ENCODE results near the gene TIMM10. TPM values are rescaled to one million over a fixed set of nuclear protein-coding genes. Genes with fewer than 3 reads are reported as not detected.

Gene TIMM10
- polyA plus RNA-seq, 1 experiment = 76.6 TPM

- H3K27ac ChIP-seq (ENCODE audit: low read depth, low read length) = peak within 1 kb of the TSS; percentile 75
- ChIA-PET CTCF (interaction anchor here (0.6 to 7.5 kb wide), 31 partner anchors 9 to 956 kb away, joined by 3 to 227 read pairs (median 4); partner anchors contain the start of genes CLP1 and SERPING1), POLR2A (interaction anchor here (0.6 to 2.1 kb wide), 5 partner anchors 72 to 80 kb away, joined by 3 to 11 read pairs (median 5); no protein-coding TSS in a partner anchor)
- no peak for DNase-seq (ENCODE audit: low read depth, low spot score)
- no peak for TF ChIP-seq CTCF (IDR thresholded peaks at IDR 0.05; ENCODE audit: low read depth, low read length)
- peak within 1 kb of the TSS; percentile 96 for H3K4me3 ChIP-seq (ENCODE audit: low read depth, low read length)
- no peaks in the 10 kb centered on the region for H3K27me3 ChIP-seq (ENCODE audit: control insufficient read depth, insufficient read depth, low read length)
- H3K9me3 ChIP-seq (ENCODE audit: control insufficient read depth, insufficient read depth, low read length) = no peaks in the 10 kb centered on the region; the same call in 1 of the 2 replicates
These were observed 37.2 kb upstream of the TIMM10 start, which contains the start of gene UBE2L6 for GRCh38 chr11:57567515-57568329. Gene UBE2L6, minus strand, starts transcription at chr11:57567672. Its CDS starts 61 bp downstream, at chr11:57567611.

- Histone ChIP-seq H3K4me3 (ENCODE audit: low read depth, low read length) (peak overlapping the region; percentile 96), H3K27ac (ENCODE audit: low read depth, low read length) (peak overlapping the region; percentile 65), H3K9me3 (ENCODE audit: control insufficient read depth, insufficient read depth, low read length) (no peaks in the 10 kb centered on the region; the same call in 1 of the 2 replicates), H3K27me3 (ENCODE audit: control insufficient read depth, insufficient read depth, low read length) (no peaks in the 10 kb centered on the region)
- ChIA-PET POLR2A (interaction anchor here (1.2 to 2.1 kb wide), 2 partner anchors 72 to 77 kb away, joined by 4 to 11 read pairs; no protein-coding TSS in a partner anchor), CTCF (interaction anchor here (0.7 to 7.5 kb wide), 18 partner anchors 9 to 957 kb away, joined by 3 to 227 read pairs (median 4); partner anchors contain the start of gene SERPING1)
- TF ChIP-seq CTCF (IDR thresholded peaks at IDR 0.05; ENCODE audit: low read depth, low read length) = no peak
- no peak for DNase-seq (ENCODE audit: low read depth, low spot score)
These were observed 36.5 kb upstream of the TIMM10 start for GRCh38 chr11:57566905-57567514.

- POLR2A ChIA-PET = interaction anchor here (1.2 kb wide), 1 partner anchor 78 kb away, joined by 4 read pairs; no protein-coding TSS in a partner anchor
- no peak for TF ChIP-seq CTCF (IDR thresholded peaks at IDR 0.05; ENCODE audit: low read depth, low read length)
These were observed 35.7 kb upstream of the TIMM10 start for GRCh38 chr11:57566005-57566904.

GRCh38 chr11:57562596-57562995 is 32.0 kb upstream of the TIMM10 start:
- POLR2A ChIA-PET = no interaction called here
- TF ChIP-seq CTCF (IDR thresholded peaks at IDR 0.05; ENCODE audit: low read depth, low read length) = no peak
- DNase-seq (ENCODE audit: low read depth, low spot score) = no peak
- Histone ChIP-seq H3K9me3 (ENCODE audit: control insufficient read depth, insufficient read depth, low read length) (no peaks in the 10 kb centered on the region), H3K27ac (ENCODE audit: low read depth, low read length) (no peak overlapping the region), H3K27me3 (ENCODE audit: control insufficient read depth, insufficient read depth, low read length) (no peaks in the 10 kb centered on the region), H3K4me3 (ENCODE audit: low read depth, low read length) (no peak overlapping the region)
- CTCF ChIA-PET = interaction anchor here (1.0 to 1.8 kb wide), 2 partner anchors 70 to 82 kb away, joined by 3 to 6 read pairs; no protein-coding TSS in a partner anchor

More at GRCh38 chr11:57566005-57566904, 35.7 kb upstream of the TIMM10 start:
- DNase-seq (ENCODE audit: low read depth, low spot score) = no peak
- no peaks in the 10 kb centered on the region; the same call in 1 of the 2 replicates for H3K9me3 ChIP-seq (ENCODE audit: control insufficient read depth, insufficient read depth, low read length)
- CTCF ChIA-PET = interaction anchor here (0.8 to 7.5 kb wide), 9 partner anchors 18 to 109 kb away, joined by 3 to 227 read pairs (median 5); no protein-coding TSS in a partner anchor
- peak overlapping the region; percentile 75 for H3K27ac ChIP-seq (ENCODE audit: low read depth, low read length)
- H3K27me3 ChIP-seq (ENCODE audit: control insufficient read depth, insufficient read depth, low read length) = no peaks in the 10 kb centered on the region
- H3K4me3 ChIP-seq (ENCODE audit: low read depth, low read length) = peak overlapping the region; percentile 96

Data from AG04450 (cell line).